Epithelial cell of proximal tubule (primary cell): ENCODE data around the gene GALNT2. TPM values are rescaled to one million over a fixed set of nuclear protein-coding genes. Genes with fewer than 3 reads are reported as not detected.

Experiments
- DNase-seq: peaks from one replicate; pipeline ENCODE4 v3.0.0-alpha.2; 2011; ENCODE audit warnings: low read depth
- H3K4me3 ChIP-seq: 2 replicates; pipeline ENCODE4 v1.5.1; 2011; ENCODE audit warnings: low read depth, mild to moderate bottlenecking, low read length
- total RNA-seq: library from RNA; depleted of rRNA; stranded (reverse); fragments of >200 nt; gene quantifications from 2 replicates; pipeline ENCODE4 v1.2.3, GENCODE V29; 2015
- TF ChIP-seq, protein P1 (sequence below): conservative IDR thresholded peaks from 2 replicates; pipeline ENCODE4 v1.5.1; 2012; ENCODE audit warnings: low read depth, mild to moderate bottlenecking, low read length

The GALNT2 gene
- total RNA-seq, 1 donor from 2014 or later, result 52.1 TPM

DNA sequence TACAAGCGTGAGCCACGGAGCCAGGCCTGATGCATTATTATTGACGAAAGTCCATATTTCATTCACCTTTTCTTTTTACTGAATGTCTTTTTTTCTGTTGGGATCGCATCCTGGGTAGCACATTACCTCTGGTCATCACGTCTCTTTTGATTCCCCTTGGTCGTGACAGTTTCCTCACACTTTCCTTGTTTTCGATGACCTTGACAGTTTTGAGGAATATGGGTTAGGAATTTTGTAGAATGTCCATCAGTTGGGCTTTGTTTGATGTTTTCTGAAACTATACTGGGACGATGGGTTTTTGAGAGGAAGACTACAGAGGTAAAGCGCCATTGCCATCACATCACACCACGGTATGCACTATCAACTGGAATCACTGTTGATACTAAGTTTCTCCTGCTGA lies 26.6 kb upstream of the GALNT2 start:
- H3K4me3 ChIP-seq, result no peak overlapping the region
- no peak for DNase-seq
- TF ChIP-seq, protein P1, sequence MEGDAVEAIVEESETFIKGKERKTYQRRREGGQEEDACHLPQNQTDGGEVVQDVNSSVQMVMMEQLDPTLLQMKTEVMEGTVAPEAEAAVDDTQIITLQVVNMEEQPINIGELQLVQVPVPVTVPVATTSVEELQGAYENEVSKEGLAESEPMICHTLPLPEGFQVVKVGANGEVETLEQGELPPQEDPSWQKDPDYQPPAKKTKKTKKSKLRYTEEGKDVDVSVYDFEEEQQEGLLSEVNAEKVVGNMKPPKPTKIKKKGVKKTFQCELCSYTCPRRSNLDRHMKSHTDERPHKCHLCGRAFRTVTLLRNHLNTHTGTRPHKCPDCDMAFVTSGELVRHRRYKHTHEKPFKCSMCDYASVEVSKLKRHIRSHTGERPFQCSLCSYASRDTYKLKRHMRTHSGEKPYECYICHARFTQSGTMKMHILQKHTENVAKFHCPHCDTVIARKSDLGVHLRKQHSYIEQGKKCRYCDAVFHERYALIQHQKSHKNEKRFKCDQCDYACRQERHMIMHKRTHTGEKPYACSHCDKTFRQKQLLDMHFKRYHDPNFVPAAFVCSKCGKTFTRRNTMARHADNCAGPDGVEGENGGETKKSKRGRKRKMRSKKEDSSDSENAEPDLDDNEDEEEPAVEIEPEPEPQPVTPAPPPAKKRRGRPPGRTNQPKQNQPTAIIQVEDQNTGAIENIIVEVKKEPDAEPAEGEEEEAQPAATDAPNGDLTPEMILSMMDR, result no peak

DNA sequence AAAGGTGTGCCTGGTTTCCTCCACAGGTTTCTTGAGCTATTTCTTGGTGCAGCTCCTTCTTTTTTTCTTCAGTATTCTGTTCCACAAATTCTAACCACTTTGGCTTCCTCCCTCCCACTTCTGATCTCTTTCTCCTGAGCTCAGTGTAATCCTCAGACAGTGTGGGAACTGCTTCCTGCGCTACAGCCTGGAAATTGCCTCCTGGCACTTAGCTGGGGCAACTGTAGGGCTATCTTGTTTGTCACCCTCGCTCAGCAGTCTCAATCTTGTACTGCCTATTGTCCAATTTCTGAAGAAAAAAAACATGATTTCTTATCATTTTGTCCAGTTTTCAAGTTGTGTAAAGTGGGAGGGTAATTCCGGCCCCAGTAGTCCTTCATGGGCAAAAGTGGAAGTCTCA lies 24.0 kb upstream of the GALNT2 start:
- TF ChIP-seq, protein P1, result no peak
- no peak for DNase-seq
- no peak overlapping the region for H3K4me3 ChIP-seq

DNA sequence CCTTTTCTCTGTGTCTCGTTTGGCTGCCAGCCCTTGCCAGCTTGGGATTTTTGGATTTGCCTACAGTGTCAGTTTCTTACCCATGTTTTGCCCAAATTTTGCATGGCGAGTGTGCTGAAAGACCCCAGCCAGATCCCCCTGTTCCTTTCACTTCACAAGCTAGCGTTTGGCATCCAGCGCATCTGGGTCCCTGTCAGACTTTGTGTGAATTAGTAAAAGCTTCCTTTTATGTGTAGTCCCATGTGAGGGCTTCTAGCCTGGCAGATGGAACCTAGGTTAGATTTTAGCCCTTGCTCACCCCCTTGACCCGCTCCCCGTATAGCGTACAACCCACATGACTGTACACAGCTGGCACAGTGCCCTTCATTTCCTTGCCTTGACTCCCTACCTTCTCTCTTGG lies 22.3 kb upstream of the GALNT2 start:
- no peak for DNase-seq
- H3K4me3 ChIP-seq, result no peak overlapping the region
- TF ChIP-seq, protein P1, result no peak

DNA sequence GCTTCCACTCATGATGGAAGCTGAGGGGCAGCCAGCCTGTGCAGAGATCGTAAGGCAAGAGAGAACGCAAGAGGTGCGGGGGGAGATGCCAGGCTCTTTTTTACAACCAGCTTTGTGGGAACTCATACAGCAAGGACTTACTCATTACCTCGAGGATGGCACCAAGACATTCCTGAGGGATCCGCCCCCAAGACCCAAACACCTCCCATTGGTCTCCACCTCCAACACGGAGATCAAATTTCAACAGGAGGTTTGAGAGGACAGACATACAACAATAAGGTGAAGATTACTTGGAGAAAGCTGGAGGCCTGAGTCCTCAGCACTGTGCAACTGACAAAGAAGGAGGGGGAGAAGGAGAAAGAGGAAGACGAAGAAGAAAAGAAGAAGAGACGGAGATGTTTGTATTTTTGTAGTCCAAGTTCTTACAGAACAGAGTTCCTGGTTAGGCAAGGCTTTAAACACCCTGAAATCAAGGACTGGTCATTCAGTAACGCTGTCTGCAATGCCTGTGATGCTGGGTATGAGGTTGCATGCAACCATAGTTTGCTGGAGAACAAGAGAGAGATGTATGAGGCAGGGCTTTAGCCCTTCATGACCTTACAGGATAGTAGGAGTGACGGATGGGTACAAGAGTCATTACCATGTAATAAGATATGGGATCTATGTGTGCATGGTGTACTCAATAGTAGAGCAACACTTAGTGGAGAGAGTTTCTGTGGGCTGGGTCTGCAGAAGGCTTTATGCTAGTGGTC lies 19.7 kb upstream of the GALNT2 start:
- TF ChIP-seq, protein P1, result no peak
- DNase-seq, result no peak
- no peak overlapping the region for H3K4me3 ChIP-seq

DNA sequence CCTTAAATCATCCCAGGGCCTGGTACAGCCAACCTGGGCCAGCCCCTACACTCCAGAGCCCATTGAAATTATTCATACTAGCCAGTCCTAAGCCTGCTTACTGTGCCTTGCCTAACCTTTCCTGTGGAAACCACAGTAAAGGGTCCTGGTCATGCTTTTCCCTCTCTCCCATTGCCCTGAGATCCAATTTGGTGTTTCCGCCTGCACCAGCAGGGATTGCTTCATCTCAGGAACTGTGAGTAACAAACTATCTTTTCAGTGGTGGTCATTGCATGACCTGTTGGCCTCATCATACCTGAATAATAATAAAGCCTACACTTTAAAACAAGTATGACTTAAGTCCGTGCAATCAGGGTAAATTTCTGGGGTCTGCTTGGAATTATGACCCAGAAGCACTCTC lies 18.7 kb upstream of the GALNT2 start:
- DNase-seq, result no peak
- H3K4me3 ChIP-seq, result no peak overlapping the region
- TF ChIP-seq, protein P1, result no peak

- H3K4me3 ChIP-seq, result no peak overlapping the region
- TF ChIP-seq, protein P1, result no peak
- DNase-seq, result no peak
These were observed 18.1 kb upstream of the GALNT2 start for GRCh38 chr1:230048922-230049321.

DNA sequence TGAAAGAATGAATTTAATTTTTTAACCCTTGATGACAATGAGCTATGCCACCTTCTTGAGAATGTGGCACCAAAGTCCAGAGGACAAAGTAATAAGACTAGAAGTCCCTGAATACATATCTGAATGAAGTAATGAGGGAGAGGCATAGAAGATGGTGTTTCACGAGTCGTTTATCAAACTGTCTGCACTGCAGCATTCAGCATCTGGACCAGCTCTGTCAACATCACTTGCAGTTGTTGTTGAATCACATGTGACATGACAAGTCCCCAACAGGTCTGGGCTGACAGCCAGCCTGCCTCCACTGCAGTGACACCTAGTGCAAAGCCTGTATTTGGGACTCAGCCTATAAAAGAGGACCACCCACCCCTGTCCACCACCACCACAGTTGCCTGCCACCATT lies 17.3 kb upstream of the GALNT2 start:
- TF ChIP-seq, protein P1, result no peak
- no peak for DNase-seq
- H3K4me3 ChIP-seq, result no peak overlapping the region
